HG02678 (cell line): ENCODE results near the gene SYT11.
"Not testable (repeated sequence)": the region's sequence is repeated elsewhere in the genome, so short reads cannot be mapped to it uniquely, and the experiment has no call there.

Experiments used
- ATAC-seq: cut with Tn5 transposase; IDR thresholded peaks from one replicate; pipeline ENCODE4 v1.9.1; 2021; ENCODE audit warnings: mild to moderate bottlenecking, moderate library complexity; ENCODE audit not compliant: unreplicated experiment

Gene SYT11, protein sequence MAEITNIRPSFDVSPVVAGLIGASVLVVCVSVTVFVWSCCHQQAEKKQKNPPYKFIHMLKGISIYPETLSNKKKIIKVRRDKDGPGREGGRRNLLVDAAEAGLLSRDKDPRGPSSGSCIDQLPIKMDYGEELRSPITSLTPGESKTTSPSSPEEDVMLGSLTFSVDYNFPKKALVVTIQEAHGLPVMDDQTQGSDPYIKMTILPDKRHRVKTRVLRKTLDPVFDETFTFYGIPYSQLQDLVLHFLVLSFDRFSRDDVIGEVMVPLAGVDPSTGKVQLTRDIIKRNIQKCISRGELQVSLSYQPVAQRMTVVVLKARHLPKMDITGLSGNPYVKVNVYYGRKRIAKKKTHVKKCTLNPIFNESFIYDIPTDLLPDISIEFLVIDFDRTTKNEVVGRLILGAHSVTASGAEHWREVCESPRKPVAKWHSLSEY

GRCh38 chr1:155859234-155859829 lies at the start of gene SYT11:
SYT11 (plus strand) TSS chr1:155859567; CDS start chr1:155859762, 195 bp downstream.
- ATAC-seq, result peak; percentile 71

GRCh38 chr1:155812878-155813277 lies 46.5 kb upstream of the SYT11 start:
- ATAC-seq, result no peak

GRCh38 chr1:155813672-155814071 lies 45.7 kb upstream of the SYT11 start:
- no peak for ATAC-seq

DNA sequence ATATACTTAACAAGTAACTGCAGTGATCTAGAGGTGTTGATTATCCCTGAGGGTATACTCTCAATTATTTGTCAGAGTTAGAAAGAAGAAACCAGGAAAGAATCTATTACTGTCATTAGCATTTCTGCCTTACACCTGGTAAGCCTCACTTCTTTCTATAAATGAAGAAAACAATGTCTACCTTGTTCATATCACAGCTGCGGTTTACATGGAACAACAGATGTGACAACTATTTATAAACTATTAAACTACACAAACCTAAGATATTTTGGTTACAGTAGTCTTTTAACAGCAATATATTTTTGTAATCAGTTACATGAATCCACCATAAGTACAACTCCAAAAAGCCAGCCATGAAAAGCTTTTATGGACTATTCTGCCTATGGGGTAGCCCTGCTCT lies 43.0 kb upstream of the SYT11 start:
- ATAC-seq, result no peak

DNA sequence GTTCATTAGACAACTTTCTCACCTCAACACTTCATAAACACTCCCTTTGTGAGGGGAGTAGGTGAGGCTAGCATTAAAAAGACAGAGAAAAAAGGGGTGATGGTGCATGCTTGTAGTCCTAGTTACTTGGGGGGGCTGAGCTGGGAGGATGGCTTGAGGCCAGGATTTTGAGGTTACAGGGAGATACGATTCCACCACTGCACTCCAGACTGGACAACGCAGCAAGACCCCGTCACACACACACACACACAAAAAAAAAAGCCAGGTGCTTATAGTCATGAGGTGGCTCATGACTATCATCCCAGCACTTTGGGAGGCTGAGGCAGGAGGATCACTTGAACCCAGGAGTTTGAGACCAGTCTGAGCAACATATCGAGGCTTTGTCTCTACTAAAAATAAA lies 31.9 kb upstream of the SYT11 start:
- no peak for ATAC-seq

GRCh38 chr1:155831279-155831976 lies 27.9 kb upstream of the SYT11 start:
- no peak for ATAC-seq

DNA sequence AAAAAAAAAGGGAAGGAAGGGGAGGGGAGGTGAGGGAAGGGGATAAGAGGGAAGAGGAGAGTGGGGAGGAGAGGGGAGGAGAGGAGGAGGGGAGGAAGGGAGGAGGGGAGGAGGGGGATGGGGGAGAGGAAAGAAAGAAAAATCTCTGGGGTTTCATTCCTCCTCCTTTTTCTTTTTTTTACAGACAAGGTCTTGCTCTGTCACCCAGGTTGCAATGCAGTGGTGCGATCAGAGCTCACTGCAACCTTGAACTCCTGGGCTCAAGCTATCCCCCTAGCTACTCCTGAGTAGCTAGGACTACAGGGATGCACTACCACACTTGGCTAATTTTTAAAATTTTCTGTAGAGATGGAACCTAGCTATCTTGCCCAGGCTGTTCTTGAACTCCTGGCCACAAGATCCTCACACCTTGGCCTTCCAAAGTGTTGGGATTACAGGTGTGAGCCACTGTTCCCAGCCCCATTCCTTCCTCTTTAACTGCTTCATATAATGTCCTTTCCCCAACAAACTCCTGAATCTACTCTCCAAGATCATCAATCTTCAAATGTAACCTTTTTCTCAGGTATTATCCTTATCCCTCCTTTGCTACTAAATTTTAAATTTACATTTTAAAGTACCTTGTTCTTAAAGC lies 25.6 kb upstream of the SYT11 start:
- ATAC-seq, result no peak

- ATAC-seq, result no peak
Observed at GRCh38 chr1:155834296-155834926, 25.0 kb upstream of the SYT11 start.

- ATAC-seq, result not testable (repeated sequence)
Observed at GRCh38 chr1:155834927-155835399, 24.4 kb upstream of the SYT11 start.

DNA sequence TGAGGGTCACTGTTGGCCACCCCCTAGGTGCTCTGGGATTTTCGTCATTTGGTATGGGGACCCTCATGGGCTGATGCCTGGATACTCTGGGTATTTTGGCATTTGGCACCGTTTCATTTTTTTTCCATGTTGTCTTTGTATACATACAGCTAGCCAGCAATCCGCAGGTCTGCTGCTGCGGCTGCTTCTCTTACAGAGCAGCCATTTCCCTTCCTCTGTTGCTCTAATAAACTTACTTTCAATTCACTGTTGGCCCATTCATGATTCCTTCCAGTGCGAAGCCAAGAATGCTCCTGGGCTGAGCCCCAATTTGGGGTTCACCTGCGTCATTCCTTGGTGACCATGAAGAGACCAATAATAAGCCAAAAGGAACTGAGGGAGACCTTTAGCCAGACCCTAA lies 23.8 kb upstream of the SYT11 start:
- ATAC-seq, result no peak

GRCh38 chr1:155840386-155840785 lies 19.0 kb upstream of the SYT11 start:
- ATAC-seq, result no peak

DNA sequence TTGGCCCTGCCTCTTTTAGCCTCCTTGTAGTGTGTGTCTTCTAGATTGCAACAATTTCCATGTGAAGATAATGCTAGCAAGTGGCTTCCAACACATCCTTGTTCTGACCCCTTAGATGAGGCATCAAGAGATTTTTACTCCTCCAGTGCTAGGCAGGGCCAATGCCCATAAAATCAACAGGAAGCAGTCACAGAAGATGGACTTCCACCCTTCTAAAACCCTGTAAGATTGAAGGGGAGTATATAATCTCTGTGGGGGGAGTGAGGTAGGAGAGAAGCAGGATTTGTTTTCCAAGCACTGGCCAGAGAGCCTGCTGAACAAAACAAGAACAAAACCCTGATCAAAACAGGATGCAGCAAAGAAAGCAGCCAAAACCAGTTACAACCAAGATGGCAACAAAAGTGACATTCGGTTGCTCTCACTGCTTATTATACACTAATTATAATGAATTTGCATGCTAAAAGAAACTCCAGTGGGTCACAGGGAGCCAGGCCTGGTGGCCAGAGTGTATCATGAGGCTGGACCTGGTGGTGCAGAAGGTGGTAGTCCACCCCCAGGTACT lies 14.4 kb upstream of the SYT11 start:
- ATAC-seq, result no peak

DNA sequence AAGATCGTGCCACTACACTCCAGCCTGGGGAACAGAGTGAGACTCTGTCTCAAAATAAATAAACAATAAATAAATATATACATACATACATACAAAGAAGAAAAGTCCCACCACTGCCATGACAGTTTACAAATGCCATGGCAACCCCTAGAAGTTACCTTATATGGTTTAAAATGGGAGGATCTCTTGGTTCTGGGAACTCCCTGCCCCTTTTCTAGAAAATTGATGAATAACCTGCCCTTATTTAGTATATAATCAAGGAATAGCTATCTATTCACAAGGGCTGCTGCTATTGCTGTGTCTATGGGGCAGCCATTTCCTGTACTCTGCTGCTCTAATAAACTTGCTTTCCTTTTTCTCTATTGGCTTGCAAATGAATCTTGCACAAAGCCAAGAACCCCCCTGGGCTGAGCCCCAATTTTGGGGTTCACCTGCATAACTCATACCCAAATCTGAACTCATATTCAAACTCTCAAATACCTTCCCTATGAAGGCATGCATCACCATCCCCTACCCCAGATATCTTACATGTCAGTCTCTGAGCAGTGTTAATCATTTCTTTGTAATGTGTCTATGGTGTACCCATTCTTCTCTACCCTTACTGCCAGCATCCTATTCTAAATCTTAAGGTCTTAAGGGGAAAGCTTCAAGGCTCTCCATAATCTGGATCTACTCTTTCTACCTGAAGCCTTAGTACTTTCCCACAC lies 11.4 kb upstream of the SYT11 start:
- no peak for ATAC-seq

DNA sequence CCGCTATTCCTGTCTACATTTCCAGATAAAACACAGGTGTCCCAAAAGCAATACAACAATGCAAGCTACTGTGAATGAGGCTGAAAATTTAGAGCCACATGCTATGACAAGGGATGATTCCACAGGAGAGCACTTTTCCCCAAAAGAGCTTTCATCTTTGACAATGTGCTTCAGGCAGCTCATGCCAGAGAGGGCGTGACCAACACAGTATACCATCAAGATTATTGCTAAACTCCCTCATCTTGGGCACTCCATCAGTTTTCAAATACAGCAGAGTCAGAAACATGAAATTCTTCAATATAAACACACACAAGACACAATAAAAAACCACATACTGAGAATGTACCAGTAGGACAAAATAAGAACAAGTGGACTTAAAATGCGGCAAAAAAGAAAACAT lies 9.0 kb upstream of the SYT11 start:
- no peak for ATAC-seq

- ATAC-seq, result no peak
Observed at GRCh38 chr1:155856257-155856974, 3.0 kb upstream of the SYT11 start.

GRCh38 chr1:155856975-155857930 lies 2.1 kb upstream of the SYT11 start, which contains the start of gene GON4L:
GON4L (minus strand) TSS chr1:155857214; CDS start chr1:155853780, 3,434 bp downstream.
- peak; percentile 50 for ATAC-seq

DNA sequence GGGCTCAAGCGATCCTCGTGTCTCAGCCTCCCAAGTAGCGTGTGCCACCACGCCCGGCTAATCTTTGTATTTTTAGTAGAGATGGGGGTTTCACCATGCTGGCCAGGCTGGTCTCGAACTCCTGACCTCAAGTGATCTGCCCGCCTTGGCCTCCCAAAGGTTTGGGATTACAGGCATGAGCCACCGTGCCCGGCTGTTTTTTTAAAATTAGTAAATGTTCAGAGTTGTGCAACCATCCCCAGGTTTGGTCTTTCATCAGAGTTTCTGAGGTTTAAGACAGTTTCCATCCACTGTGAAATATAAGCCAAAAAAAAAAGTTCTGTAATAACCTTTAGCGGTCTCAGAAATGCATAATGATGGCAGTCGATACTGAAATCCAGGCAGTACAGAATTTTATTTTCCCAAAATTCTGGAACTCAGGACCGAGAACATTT lies 550 bp upstream of the SYT11 start:
- ATAC-seq, result peak; percentile 12
